Measurements from ENCODE around the gene TMEM61.

The TMEM61 gene

GRCh38 chr1:54984131-54984842 lies 3.9 kb downstream of the TMEM61 start:
- H3K9me3 ChIP-seq (ENCODE audit: low read length): no peaks in the 10 kb centered on the region
- no peaks in the 10 kb centered on the region for H3K79me2 ChIP-seq (ENCODE audit: insufficient read depth, low read length)
- H2AFZ ChIP-seq (ENCODE audit: low read length): no peak overlapping the region
- H4K20me1 ChIP-seq (ENCODE audit: insufficient read depth, low read length): no peaks in the 10 kb centered on the region
- H3K36me3 ChIP-seq (ENCODE audit: insufficient read depth, low read length): no peaks in the 10 kb centered on the region
- H3F3A ChIP-seq (ENCODE audit: insufficient read depth, low read length): no peaks in the 10 kb centered on the region
- no peak overlapping the region for H3K4me3 ChIP-seq (ENCODE audit: low read depth, low read length, poor library complexity, severe bottlenecking)
- no peak overlapping the region for H3K4me2 ChIP-seq (ENCODE audit: low read length)
- no peaks in the 10 kb centered on the region for H3K9me2 ChIP-seq (ENCODE audit: low read depth, low read length)
- no peaks in the 10 kb centered on the region; the same call in 1 of the 2 replicates for H3K27me3 ChIP-seq (ENCODE audit: insufficient read depth, low read length)
- no peak for TF ChIP-seq EZH2 (IDR thresholded peaks at IDR 0.05; ENCODE audit: borderline replicate concordance, low read length)
- TF ChIP-seq, protein P1, sequence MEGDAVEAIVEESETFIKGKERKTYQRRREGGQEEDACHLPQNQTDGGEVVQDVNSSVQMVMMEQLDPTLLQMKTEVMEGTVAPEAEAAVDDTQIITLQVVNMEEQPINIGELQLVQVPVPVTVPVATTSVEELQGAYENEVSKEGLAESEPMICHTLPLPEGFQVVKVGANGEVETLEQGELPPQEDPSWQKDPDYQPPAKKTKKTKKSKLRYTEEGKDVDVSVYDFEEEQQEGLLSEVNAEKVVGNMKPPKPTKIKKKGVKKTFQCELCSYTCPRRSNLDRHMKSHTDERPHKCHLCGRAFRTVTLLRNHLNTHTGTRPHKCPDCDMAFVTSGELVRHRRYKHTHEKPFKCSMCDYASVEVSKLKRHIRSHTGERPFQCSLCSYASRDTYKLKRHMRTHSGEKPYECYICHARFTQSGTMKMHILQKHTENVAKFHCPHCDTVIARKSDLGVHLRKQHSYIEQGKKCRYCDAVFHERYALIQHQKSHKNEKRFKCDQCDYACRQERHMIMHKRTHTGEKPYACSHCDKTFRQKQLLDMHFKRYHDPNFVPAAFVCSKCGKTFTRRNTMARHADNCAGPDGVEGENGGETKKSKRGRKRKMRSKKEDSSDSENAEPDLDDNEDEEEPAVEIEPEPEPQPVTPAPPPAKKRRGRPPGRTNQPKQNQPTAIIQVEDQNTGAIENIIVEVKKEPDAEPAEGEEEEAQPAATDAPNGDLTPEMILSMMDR (IDR thresholded peaks at IDR 0.05; ENCODE audit: low read length): no peak
- H3K27ac ChIP-seq (ENCODE audit: low read depth, low read length, poor library complexity, severe bottlenecking): no peak overlapping the region
- no peaks in the 10 kb centered on the region for H3K4me1 ChIP-seq (ENCODE audit: insufficient read depth, low read length, severe bottlenecking)
- H3K9ac ChIP-seq (ENCODE audit: low read length): no peak overlapping the region

- Histone ChIP-seq H3F3A (ENCODE audit: insufficient read depth, low read length) (no peaks in the 10 kb centered on the region), H3K4me1 (ENCODE audit: insufficient read depth, low read length, severe bottlenecking) (no peaks in the 10 kb centered on the region), H3K9me3 (ENCODE audit: low read length) (no peaks in the 10 kb centered on the region), H2AFZ (ENCODE audit: low read length) (no peak overlapping the region), H4K20me1 (ENCODE audit: insufficient read depth, low read length) (no peaks in the 10 kb centered on the region), H3K9ac (ENCODE audit: low read length) (no peak overlapping the region), H3K9me2 (ENCODE audit: low read depth, low read length) (no peaks in the 10 kb centered on the region), H3K4me2 (ENCODE audit: low read length) (no peak overlapping the region), H3K27me3 (ENCODE audit: insufficient read depth, low read length) (no peaks in the 10 kb centered on the region), H3K4me3 (ENCODE audit: low read depth, low read length, poor library complexity, severe bottlenecking) (no peak overlapping the region), H3K79me2 (ENCODE audit: insufficient read depth, low read length) (no peaks in the 10 kb centered on the region), H3K36me3 (ENCODE audit: insufficient read depth, low read length) (no peaks in the 10 kb centered on the region), H3K27ac (ENCODE audit: low read depth, low read length, poor library complexity, severe bottlenecking) (no peak overlapping the region)
- no peak for TF ChIP-seq EZH2 (IDR thresholded peaks at IDR 0.05; ENCODE audit: borderline replicate concordance, low read length)
- TF ChIP-seq, protein P1 (IDR thresholded peaks at IDR 0.05; ENCODE audit: low read length): no peak
Measured at GRCh38 chr1:54985556-54985955, 5.1 kb downstream of the TMEM61 start.

GRCh38 chr1:54986025-54986424 lies 5.6 kb downstream of the TMEM61 start:
- no peaks in the 10 kb centered on the region for H3K27me3 ChIP-seq (ENCODE audit: insufficient read depth, low read length)

More at GRCh38 chr1:54986025-54986424, 5.6 kb downstream of the TMEM61 start:
- H3K27ac ChIP-seq (ENCODE audit: low read depth, low read length, poor library complexity, severe bottlenecking): no peak overlapping the region
- no peaks in the 10 kb centered on the region for H4K20me1 ChIP-seq (ENCODE audit: insufficient read depth, low read length)
- H3K9me2 ChIP-seq (ENCODE audit: low read depth, low read length): no peaks in the 10 kb centered on the region
- H3K4me3 ChIP-seq (ENCODE audit: low read depth, low read length, poor library complexity, severe bottlenecking): no peak overlapping the region
- TF ChIP-seq, protein P1 (IDR thresholded peaks at IDR 0.05; ENCODE audit: low read length): no peak
- no peak for TF ChIP-seq EZH2 (IDR thresholded peaks at IDR 0.05; ENCODE audit: borderline replicate concordance, low read length)
- H3K4me1 ChIP-seq (ENCODE audit: insufficient read depth, low read length, severe bottlenecking): no peaks in the 10 kb centered on the region
- H3K4me2 ChIP-seq (ENCODE audit: low read length): no peak overlapping the region
- no peaks in the 10 kb centered on the region for H3K9me3 ChIP-seq (ENCODE audit: low read length)
- no peak overlapping the region for H2AFZ ChIP-seq (ENCODE audit: low read length)
- no peak overlapping the region for H3K9ac ChIP-seq (ENCODE audit: low read length)
- H3K79me2 ChIP-seq (ENCODE audit: insufficient read depth, low read length): no peaks in the 10 kb centered on the region
- no peaks in the 10 kb centered on the region for H3K36me3 ChIP-seq (ENCODE audit: insufficient read depth, low read length)
- H3F3A ChIP-seq (ENCODE audit: insufficient read depth, low read length): no peaks in the 10 kb centered on the region
